Lower leg skin (tissue), 3 donors: ENCODE results near the gene SLC2A4.

Experiments
- POLR2A ChIP-seq, 2 donors: fragments of 450-650 bp; IDR thresholded peaks; one replicate each; pipeline ENCODE4 v1.6.1; 2016 to 2017; ENCODE audit warnings: antibody characterized with exemption in 2 of 2, mild to moderate bottlenecking in 1 of 2, moderate library complexity in 1 of 2
- TF ChIP-seq, protein P1 (sequence below), 3 donors: fragments of 450-650 bp; IDR thresholded peaks; one replicate each; pipeline ENCODE4 v1.5.1; 2016; ENCODE audit warnings: antibody characterized with exemption in 3 of 3, mild to moderate bottlenecking in 3 of 3, moderate library complexity in 2 of 3

DNA sequence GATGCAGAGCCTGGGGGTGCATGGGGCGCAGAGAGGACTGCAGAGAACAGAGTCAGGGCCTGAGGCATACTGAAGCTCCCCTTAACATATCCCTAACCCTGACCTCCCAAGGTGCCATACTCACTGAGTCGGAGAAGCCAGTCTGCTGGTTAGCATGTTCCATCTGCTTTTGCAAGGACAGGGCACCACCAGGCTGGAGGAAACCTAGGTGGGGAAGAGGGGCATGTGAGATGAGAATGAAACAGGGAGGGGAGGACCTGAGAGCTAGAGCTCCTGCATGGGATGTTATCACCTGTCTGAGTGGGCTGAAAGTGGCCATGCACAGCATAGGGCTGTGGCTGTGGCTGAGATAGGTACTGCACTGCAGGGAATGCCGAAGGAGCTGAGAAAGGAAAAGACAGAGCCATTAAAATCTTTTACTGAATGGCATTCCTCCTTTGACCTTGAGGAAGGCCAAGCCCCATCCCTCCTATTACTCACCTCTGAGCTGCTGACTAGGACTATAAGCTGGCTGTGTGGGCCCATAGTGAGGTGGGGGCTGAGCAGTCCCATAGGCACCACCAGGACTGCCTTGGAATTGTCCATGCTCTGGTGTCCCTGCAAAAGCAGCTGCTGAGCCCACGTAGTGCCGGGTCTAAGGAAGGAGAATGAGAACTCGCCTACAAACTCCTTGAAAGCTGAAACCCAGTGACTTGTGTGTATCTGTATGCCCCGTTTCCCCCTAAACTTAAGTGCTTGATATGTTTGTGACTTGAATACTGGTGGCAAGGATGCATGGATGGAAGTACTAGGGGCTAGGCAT lies 31.8 kb downstream of the SLC2A4 start:
- TF ChIP-seq, protein P1, sequence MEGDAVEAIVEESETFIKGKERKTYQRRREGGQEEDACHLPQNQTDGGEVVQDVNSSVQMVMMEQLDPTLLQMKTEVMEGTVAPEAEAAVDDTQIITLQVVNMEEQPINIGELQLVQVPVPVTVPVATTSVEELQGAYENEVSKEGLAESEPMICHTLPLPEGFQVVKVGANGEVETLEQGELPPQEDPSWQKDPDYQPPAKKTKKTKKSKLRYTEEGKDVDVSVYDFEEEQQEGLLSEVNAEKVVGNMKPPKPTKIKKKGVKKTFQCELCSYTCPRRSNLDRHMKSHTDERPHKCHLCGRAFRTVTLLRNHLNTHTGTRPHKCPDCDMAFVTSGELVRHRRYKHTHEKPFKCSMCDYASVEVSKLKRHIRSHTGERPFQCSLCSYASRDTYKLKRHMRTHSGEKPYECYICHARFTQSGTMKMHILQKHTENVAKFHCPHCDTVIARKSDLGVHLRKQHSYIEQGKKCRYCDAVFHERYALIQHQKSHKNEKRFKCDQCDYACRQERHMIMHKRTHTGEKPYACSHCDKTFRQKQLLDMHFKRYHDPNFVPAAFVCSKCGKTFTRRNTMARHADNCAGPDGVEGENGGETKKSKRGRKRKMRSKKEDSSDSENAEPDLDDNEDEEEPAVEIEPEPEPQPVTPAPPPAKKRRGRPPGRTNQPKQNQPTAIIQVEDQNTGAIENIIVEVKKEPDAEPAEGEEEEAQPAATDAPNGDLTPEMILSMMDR (IDR thresholded peaks at IDR 0.05), result no peak
- no peak for TF ChIP-seq POLR2A (IDR thresholded peaks at IDR 0.05)
